Calu3 (cell line): Measurements from ENCODE around the gene IGSF3. TPM values are rescaled to one million over a fixed set of nuclear protein-coding genes. Genes with fewer than 3 reads are reported as not detected.
"Not testable (repeated sequence)": the region's sequence is repeated elsewhere in the genome, so short reads cannot be mapped to it uniquely, and the experiment has no call there.

Experiments
- BruUV-seq: library from RNA; stranded (reverse); fragments of 400-500 nt; replicated peaks from 2 replicates; lab custom pipeline; 2021; lab: Mats Ljungman, UMichigan
- CTCF ChIA-PET: fragments of 300-600 bp; sonication (Branson Sonifier 250); formaldehyde crosslinking; loops from one replicate; lab custom pipeline; 2022; ENCODE audit warnings: antibody characterized with exemption; lab: Charles Lee
- DNase-seq: peaks from one replicate; pipeline ENCODE4 v3.0.0; 2022
- H3K27ac Mint-ChIP-seq: one replicate; pipeline ENCODE4 v1.8.0; 2022; ENCODE audit warnings: mixed read lengths; ENCODE audit not compliant: unreplicated experiment
- H3K27me3 Mint-ChIP-seq: one replicate; pipeline ENCODE4 v1.8.0; 2022; ENCODE audit warnings: mixed read lengths; ENCODE audit not compliant: unreplicated experiment
- H3K36me3 Mint-ChIP-seq: one replicate; pipeline ENCODE4 v1.8.0; 2022; ENCODE audit warnings: mild to moderate bottlenecking, moderate library complexity, mixed read lengths; ENCODE audit not compliant: insufficient read depth, unreplicated experiment
- H3K4me1 Mint-ChIP-seq: one replicate; pipeline ENCODE4 v1.8.0; 2022; ENCODE audit warnings: mild to moderate bottlenecking, low read depth, mixed read lengths; ENCODE audit not compliant: unreplicated experiment
- H3K4me3 Mint-ChIP-seq: one replicate; pipeline ENCODE4 v1.8.0; 2022; ENCODE audit warnings: mild to moderate bottlenecking, low read depth, moderate library complexity, mixed read lengths; ENCODE audit not compliant: unreplicated experiment
- H3K9me3 Mint-ChIP-seq: one replicate; pipeline ENCODE4 v1.8.0; 2022; ENCODE audit warnings: low read depth, mixed read lengths; ENCODE audit not compliant: unreplicated experiment
- intact Hi-C: fragments of 100-400 bp; cut with micrococcal nuclease; formaldehyde crosslinking; loops from one replicate; pipeline ENCODE4 v1.10.0; 2022; ENCODE audit not compliant: unreplicated experiment
- total RNA-seq: library from RNA; stranded (reverse); gene quantifications from 2 replicates; pipeline ENCODE4 v1.2.3, GENCODE V29; 2022
- TF ChIP-seq, protein P1 (sequence below): fragments of 200-600 bp; IDR thresholded peaks from one replicate; pipeline ENCODE4 v1.8.0; 2022; ENCODE audit warnings: antibody characterized with exemption; ENCODE audit not compliant: unreplicated experiment

The IGSF3 gene
- total RNA-seq, 1 experiment from 2014 or later, result 15.3 TPM

DNA sequence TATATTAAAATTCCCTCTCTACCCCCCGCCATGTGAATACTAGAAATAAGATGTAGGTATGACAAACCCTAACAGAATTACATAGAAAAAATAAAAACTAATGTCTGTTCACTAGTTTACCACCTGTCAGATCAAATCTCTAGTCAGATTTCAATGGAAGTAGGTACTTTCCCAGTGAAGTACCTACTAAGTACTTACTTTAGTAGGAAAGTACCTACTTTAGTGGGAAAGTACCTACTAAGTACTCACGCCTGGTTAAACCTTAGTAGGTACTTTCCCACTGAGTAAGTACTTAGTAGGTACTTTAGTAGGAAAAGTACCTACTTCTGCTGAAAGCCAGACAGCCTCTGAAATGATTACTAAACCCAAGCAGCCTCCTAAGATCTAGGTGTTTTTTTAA is 58.7 kb downstream of the IGSF3 start:
- H3K4me1 Mint-ChIP-seq, CTCF ChIA-PET, H3K27ac Mint-ChIP-seq, H3K9me3 Mint-ChIP-seq, intact Hi-C loops, H3K36me3 Mint-ChIP-seq, H3K27me3 Mint-ChIP-seq, H3K4me3 Mint-ChIP-seq, DNase-seq, BruUV-seq: not testable (repeated sequence)

DNA sequence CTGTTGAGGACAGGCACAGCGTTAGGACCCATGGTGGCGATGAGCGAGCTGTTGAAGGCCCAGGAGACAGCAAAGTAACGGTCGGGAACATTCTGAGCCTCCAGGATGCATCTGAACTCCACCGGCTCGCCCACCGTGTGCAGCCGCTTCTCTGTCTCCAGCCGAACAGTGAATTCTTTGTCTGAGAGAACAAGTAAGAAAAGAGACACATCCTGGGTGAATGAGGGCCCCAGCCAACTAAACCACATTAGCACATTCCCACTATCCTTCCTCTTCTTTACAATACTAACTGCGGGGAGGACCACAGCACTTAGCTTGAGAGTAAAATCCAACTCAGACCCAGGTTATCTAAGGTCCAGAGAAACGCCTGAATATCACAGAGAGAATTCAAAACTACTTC is 59.4 kb downstream of the IGSF3 start:
- DNase-seq, H3K4me1 Mint-ChIP-seq, H3K27ac Mint-ChIP-seq, CTCF ChIA-PET, H3K9me3 Mint-ChIP-seq, H3K4me3 Mint-ChIP-seq, intact Hi-C loops, H3K36me3 Mint-ChIP-seq, BruUV-seq, H3K27me3 Mint-ChIP-seq: not testable (repeated sequence)

DNA sequence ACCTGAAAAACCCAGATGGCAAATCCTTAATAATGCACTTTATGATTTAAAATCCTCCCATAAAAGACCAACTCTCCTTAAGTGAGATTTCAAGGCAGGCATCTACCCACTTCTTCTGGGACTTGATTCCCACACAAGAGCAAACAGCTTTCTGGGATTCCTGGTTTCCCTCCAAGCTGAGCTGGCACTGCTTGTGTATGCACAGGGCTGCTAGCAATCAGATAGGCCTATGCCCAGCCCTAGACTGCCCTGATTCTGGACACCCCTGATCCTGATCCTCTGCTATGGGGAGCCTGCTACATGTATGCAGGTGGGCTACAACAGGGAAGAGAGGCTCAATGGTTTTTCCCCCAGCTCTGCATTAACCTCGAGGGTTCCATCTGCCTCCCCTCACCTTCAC is 60.1 kb downstream of the IGSF3 start:
- H3K36me3 Mint-ChIP-seq, H3K4me1 Mint-ChIP-seq, DNase-seq, BruUV-seq, H3K9me3 Mint-ChIP-seq, intact Hi-C loops, CTCF ChIA-PET, H3K27ac Mint-ChIP-seq, H3K27me3 Mint-ChIP-seq, H3K4me3 Mint-ChIP-seq: not testable (repeated sequence)

DNA sequence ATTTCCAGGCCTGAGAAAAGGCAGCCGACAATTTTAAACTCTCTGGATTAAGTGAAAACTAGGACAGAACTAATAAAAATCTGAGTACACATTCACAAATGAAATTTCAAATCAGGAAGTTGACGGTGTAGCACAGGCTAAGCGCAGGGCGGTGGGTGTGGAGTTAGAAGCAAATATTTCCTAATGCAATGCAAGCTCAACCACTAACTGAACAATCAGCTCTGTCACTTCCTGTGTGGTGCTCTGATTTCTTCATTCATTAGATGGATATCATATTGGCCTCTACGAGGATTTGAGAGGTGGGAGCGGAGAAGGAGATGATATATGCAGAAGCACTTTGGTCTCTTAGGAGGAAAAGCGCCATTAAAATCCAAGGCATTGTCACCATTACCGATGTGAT is 61.5 kb downstream of the IGSF3 start:
- CTCF ChIA-PET, result not testable (repeated sequence)

DNA sequence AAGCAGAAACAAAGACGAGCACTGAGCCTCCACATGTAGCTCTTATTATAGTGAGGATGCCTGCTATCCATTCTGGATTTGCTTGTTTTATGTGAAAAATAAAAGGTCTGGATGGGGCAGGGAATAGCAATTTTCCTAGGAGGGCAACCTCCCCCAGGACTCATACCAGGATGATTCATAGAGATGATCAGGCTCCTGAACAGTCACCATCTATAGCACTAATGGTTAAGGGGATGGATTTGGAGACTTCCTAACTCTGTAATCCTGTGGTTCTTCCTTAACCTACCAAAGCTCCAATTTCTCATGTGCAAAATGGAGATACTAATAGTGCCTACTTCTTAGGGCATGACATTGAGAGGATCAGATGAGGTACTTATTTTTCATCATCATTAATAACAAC is 62.2 kb downstream of the IGSF3 start:
- CTCF ChIA-PET, result no interaction called here
- Mint-ChIP-seq H3K27ac (no peak overlapping the region), H3K9me3 (no peaks in the 10 kb centered on the region), H3K36me3 (no peaks in the 10 kb centered on the region), H3K27me3 (no peaks in the 10 kb centered on the region), H3K4me3 (no peak overlapping the region), H3K4me1 (no peaks in the 10 kb centered on the region)
- DNase-seq, result no peak
- no TSS peak for BruUV-seq
- TF ChIP-seq, protein P1, sequence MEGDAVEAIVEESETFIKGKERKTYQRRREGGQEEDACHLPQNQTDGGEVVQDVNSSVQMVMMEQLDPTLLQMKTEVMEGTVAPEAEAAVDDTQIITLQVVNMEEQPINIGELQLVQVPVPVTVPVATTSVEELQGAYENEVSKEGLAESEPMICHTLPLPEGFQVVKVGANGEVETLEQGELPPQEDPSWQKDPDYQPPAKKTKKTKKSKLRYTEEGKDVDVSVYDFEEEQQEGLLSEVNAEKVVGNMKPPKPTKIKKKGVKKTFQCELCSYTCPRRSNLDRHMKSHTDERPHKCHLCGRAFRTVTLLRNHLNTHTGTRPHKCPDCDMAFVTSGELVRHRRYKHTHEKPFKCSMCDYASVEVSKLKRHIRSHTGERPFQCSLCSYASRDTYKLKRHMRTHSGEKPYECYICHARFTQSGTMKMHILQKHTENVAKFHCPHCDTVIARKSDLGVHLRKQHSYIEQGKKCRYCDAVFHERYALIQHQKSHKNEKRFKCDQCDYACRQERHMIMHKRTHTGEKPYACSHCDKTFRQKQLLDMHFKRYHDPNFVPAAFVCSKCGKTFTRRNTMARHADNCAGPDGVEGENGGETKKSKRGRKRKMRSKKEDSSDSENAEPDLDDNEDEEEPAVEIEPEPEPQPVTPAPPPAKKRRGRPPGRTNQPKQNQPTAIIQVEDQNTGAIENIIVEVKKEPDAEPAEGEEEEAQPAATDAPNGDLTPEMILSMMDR, result no peak
- intact Hi-C loops, result no loop called here

More for the DNA sequence above, 61.5 kb downstream of the IGSF3 start:
- H3K27ac Mint-ChIP-seq, H3K9me3 Mint-ChIP-seq, H3K27me3 Mint-ChIP-seq, intact Hi-C loops, H3K36me3 Mint-ChIP-seq, H3K4me3 Mint-ChIP-seq, DNase-seq, H3K4me1 Mint-ChIP-seq, BruUV-seq: not testable (repeated sequence)

DNA sequence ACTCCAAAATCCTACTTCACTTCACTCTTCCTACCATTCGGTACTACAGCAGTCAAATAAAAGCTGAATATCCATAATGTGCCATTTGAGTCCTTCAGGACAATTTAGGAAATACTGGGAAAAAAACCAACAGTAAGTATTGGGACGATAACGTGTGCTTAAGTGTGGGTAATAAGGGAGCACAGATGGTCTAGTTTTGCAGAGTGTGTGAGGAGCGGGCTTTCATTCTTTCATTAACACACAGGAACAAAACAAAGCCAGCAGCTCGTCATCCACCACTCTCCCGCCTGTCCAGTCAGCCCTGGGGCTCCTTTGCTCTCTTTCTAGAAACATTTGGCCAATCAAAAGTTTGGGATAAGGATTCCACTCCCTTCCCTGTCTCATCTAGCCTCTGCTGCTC is 63.1 kb downstream of the IGSF3 start:
- H3K27ac Mint-ChIP-seq, H3K9me3 Mint-ChIP-seq, CTCF ChIA-PET, intact Hi-C loops, H3K36me3 Mint-ChIP-seq, H3K4me1 Mint-ChIP-seq, H3K4me3 Mint-ChIP-seq, H3K27me3 Mint-ChIP-seq, DNase-seq, BruUV-seq: not testable (repeated sequence)

DNA sequence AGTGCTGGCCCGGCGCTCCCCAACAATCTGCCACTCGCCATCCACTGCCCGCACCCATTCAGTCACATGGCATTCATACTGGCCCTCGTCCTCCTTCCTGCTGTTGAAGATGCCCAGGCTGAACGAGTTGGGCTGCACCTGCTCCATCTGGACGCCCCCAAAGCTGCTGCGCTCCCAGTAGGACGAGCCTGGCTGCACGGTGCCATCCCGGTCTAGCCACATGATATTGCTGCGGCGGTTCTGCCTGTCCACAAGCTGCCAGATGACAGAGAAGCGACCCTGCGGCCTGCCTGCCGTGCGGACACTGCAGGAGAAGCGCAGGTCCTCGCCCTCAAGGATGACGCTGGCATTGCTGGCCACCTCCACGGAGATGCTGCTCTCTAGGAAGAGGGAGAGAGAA is 63.9 kb downstream of the IGSF3 start:
- intact Hi-C loops, H3K4me3 Mint-ChIP-seq, CTCF ChIA-PET, H3K27ac Mint-ChIP-seq, H3K36me3 Mint-ChIP-seq, BruUV-seq, H3K27me3 Mint-ChIP-seq, H3K9me3 Mint-ChIP-seq, DNase-seq, H3K4me1 Mint-ChIP-seq: not testable (repeated sequence)

DNA sequence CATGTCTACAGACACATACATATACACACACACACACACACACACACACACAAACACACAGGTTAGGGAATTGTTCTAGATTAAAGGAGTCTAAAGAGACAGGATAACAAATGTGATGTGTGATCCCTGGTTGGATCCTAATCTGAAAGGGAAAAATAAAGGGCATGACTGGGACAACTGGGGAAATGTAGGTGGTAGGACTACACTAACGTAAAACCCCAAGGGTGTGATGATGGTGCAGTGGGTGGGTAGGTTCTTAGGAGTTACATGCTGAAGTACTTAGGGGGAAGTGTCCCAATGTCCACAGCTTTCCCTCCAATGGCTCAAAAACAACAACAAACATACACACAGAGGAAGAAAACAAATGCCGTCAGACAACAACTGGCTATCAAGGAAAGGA is 68.2 kb downstream of the IGSF3 start:
- CTCF ChIA-PET, H3K27ac Mint-ChIP-seq, H3K4me3 Mint-ChIP-seq, DNase-seq, H3K36me3 Mint-ChIP-seq, H3K27me3 Mint-ChIP-seq, H3K9me3 Mint-ChIP-seq, intact Hi-C loops, BruUV-seq: not testable (repeated sequence)
- H3K4me1 Mint-ChIP-seq, result peaks cover 23% of the 10 kb centered on the region

DNA sequence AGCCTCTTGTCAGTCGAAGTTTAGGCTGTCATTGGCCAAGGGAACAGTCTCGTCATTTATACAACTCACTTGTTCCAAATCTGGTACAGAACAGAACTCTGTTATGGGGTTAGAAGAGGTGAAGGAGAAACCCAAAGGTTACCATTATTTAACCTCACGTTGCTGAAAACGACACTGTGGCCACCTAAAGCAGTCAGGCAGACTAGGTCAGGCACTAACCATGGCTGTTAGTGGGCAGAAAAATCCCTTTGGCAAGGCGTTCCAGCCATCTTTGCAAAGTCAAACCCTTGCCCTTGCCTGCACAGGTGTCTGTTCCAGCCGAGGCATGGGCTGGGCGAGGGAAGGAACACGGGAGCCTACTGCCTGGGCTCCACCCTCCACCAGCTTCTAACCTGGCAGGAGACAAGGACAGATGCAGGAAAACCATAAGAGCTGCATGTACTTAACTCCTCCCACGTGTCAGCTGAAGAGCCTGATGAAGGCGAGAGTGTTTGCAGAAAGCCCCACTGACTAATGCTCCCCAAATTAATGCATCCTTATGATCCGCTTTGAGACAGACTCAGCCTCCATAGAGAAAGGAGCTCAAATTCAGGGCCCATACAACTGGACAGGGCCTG is 69.0 kb downstream of the IGSF3 start:
- intact Hi-C loops, CTCF ChIA-PET: not testable (repeated sequence)

More for the DNA sequence above, 69.0 kb downstream of the IGSF3 start:
- H3K4me3 Mint-ChIP-seq, H3K27me3 Mint-ChIP-seq, DNase-seq, BruUV-seq, H3K27ac Mint-ChIP-seq, H3K9me3 Mint-ChIP-seq, H3K36me3 Mint-ChIP-seq: not testable (repeated sequence)
- H3K4me1 Mint-ChIP-seq, result peaks cover 23% of the 10 kb centered on the region
